Skeletal muscle cell (primary cell): ENCODE data around the gene PITPNM2.
"Not testable (repeated sequence)": the region's sequence is repeated elsewhere in the genome, so short reads cannot be mapped to it uniquely, and the experiment has no call there.

Source experiments
- DNase-seq: peaks from one replicate; pipeline ENCODE4 v3.0.0-alpha.2; 2010; ENCODE audit warnings: low read depth
- H3K4me3 ChIP-seq: 2 replicates; pipeline ENCODE4 v1.5.1; 2011; ENCODE audit warnings: low read depth, mild to moderate bottlenecking, control low read depth, low read length, moderate library complexity

PITPNM2 gene

GRCh38 chr12:123104094-123104493 is 46.8 kb downstream of the PITPNM2 start:
- not testable (repeated sequence) for DNase-seq, H3K4me3 ChIP-seq

- no peak for DNase-seq
- H3K4me3 ChIP-seq: no peak overlapping the region
Measured at GRCh38 chr12:123102781-123103503, 47.9 kb downstream of the PITPNM2 start.

GRCh38 chr12:123102366-123102765 is 48.5 kb downstream of the PITPNM2 start:
- no peak for DNase-seq

GRCh38 chr12:123101526-123101925 is 49.4 kb downstream of the PITPNM2 start:
- DNase-seq: no peak
- no peak overlapping the region for H3K4me3 ChIP-seq

More at GRCh38 chr12:123102366-123102765, 48.5 kb downstream of the PITPNM2 start:
- no peak overlapping the region for H3K4me3 ChIP-seq
